PC-9 (cell line): ENCODE measurements around the gene FGF21. TPM values are rescaled to one million over a fixed set of nuclear protein-coding genes. Genes with fewer than 3 reads are reported as not detected.

ENCODE experiments used
- BruUV-seq: library from RNA; stranded (reverse); fragments of 400-500 nt; replicated peaks from 2 replicates; lab custom pipeline; 2021; lab: Mats Ljungman, UMichigan
- CTCF ChIA-PET: fragments of 300-600 bp; sonication (Branson Sonifier 250); formaldehyde crosslinking; loops from one replicate; lab custom pipeline; 2022; ENCODE audit warnings: antibody characterized with exemption; lab: Charles Lee
- POLR2A ChIA-PET: fragments of 300-600 bp; sonication (Branson Sonifier 250); formaldehyde crosslinking; loops from one replicate; lab custom pipeline; 2022; ENCODE audit warnings: antibody characterized with exemption; ENCODE audit not compliant: unreplicated experiment; lab: Charles Lee
- DNase-seq, 2 experiments: peaks; one replicate each; pipeline versions ENCODE4 v3.0.0 to v3.0.0-alpha.2; 2015 to 2022; ENCODE audit warnings: mixed read lengths in 1 of 2
- H2AFZ ChIP-seq: fragments of 200-600 bp; sonication (generic); 2 replicates; pipeline ENCODE4 v1.8.1; 2017; ENCODE audit warnings: antibody characterized with exemption
- H3F3A ChIP-seq: fragments of 200-600 bp; sonication (generic); 2 replicates; pipeline ENCODE4 v1.8.1; 2017; ENCODE audit warnings: antibody characterized with exemption, mild to moderate bottlenecking, low read depth; ENCODE audit not compliant: insufficient read depth
- H3K27ac ChIP-seq: fragments of 200-600 bp; sonication (generic); 2 replicates; pipeline ENCODE4 v1.6.1; 2016; ENCODE audit warnings: mixed run types
- H3K27me3 ChIP-seq: fragments of 200-600 bp; sonication (generic); 2 replicates; pipeline ENCODE4 v1.6.1; 2016; ENCODE audit warnings: low read depth, mixed run types; ENCODE audit not compliant: insufficient read depth
- H3K36me3 ChIP-seq: fragments of 200-600 bp; sonication (generic); 2 replicates; pipeline ENCODE4 v1.6.1; 2016; ENCODE audit warnings: low read depth, mixed run types
- H3K4me1 ChIP-seq: fragments of 200-600 bp; sonication (generic); replicated peaks from 2 replicates; pipeline ENCODE4 v1.6.1; 2016; ENCODE audit warnings: mixed run types; ENCODE audit not compliant: insufficient read depth
- H3K4me2 ChIP-seq: fragments of 200-600 bp; sonication (generic); 2 replicates; pipeline ENCODE4 v1.6.1; 2017; ENCODE audit warnings: mixed run types
- H3K4me3 ChIP-seq: fragments of 200-600 bp; sonication (generic); 2 replicates; pipeline ENCODE4 v1.6.1; 2016; ENCODE audit warnings: mixed run types
- H3K79me2 ChIP-seq: fragments of 200-600 bp; sonication (generic); 2 replicates; pipeline ENCODE4 v1.6.1; 2017; ENCODE audit warnings: low read depth, mixed run types
- H3K9me2 ChIP-seq: fragments of 200-600 bp; sonication (generic); 2 replicates; pipeline ENCODE4 v1.8.1; 2017; ENCODE audit warnings: mild to moderate bottlenecking; ENCODE audit not compliant: insufficient read depth
- H3K9me3 ChIP-seq: fragments of 200-600 bp; sonication (generic); 2 replicates; pipeline ENCODE4 v1.8.1; 2016; ENCODE audit warnings: low read depth; ENCODE audit not compliant: insufficient read depth
- H4K20me1 ChIP-seq: fragments of 200-600 bp; sonication (generic); 2 replicates; pipeline ENCODE4 v1.8.1; 2017; ENCODE audit not compliant: insufficient read depth
- EZH2 ChIP-seq: fragments of 200-600 bp; sonication (generic); IDR thresholded peaks from 2 replicates; pipeline ENCODE4 v1.8.0; 2017; ENCODE audit warnings: antibody characterized with exemption, low read depth
- intact Hi-C: fragments of 100-400 bp; cut with micrococcal nuclease; formaldehyde crosslinking; loops from one replicate; pipeline ENCODE4 v1.10.0; 2022; ENCODE audit not compliant: unreplicated experiment
- total RNA-seq: library from RNA; stranded (reverse); gene quantifications from 2 replicates; pipeline ENCODE4 v1.2.3, GENCODE V29; 2021
- TF ChIP-seq, protein P1 (sequence below): fragments of 200-600 bp; sonication (generic); conservative IDR thresholded peaks from 2 replicates; pipeline ENCODE4 v1.6.1; 2017; ENCODE audit warnings: mixed run types, antibody characterized with exemption, mild to moderate bottlenecking, moderate library complexity

Gene FGF21
- total RNA-seq, 1 experiment from 2014 or later: 0.41 TPM

DNA sequence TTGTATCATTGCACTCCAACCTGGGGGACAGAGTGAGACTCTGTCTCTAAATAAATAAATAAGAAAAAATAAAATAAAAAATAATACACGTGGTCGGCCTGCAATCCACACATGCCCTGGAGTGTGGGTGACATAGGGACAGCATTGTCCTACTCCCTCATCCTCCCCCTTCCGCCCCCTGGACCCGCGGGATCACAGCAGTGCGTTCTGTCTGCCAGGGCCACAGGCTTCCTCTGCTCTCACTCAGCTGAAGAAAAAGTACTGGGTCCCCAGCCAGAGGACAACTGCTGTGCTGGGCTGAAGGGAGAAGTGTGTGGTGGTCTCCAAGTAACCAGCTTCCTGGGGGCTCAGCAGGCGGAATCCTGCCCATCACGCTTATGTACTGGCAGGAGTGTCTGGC lies 49.2 kb downstream of the FGF21 start:
- no peaks in the 10 kb centered on the region for H3K36me3 ChIP-seq
- H3K4me2 ChIP-seq: no peak overlapping the region
- TF ChIP-seq, protein P1, sequence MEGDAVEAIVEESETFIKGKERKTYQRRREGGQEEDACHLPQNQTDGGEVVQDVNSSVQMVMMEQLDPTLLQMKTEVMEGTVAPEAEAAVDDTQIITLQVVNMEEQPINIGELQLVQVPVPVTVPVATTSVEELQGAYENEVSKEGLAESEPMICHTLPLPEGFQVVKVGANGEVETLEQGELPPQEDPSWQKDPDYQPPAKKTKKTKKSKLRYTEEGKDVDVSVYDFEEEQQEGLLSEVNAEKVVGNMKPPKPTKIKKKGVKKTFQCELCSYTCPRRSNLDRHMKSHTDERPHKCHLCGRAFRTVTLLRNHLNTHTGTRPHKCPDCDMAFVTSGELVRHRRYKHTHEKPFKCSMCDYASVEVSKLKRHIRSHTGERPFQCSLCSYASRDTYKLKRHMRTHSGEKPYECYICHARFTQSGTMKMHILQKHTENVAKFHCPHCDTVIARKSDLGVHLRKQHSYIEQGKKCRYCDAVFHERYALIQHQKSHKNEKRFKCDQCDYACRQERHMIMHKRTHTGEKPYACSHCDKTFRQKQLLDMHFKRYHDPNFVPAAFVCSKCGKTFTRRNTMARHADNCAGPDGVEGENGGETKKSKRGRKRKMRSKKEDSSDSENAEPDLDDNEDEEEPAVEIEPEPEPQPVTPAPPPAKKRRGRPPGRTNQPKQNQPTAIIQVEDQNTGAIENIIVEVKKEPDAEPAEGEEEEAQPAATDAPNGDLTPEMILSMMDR: no peak
- no peak for TF ChIP-seq EZH2
- H4K20me1 ChIP-seq: no peaks in the 10 kb centered on the region
- no peaks in the 10 kb centered on the region for H3K27me3 ChIP-seq
- H3K9me2 ChIP-seq: no peaks in the 10 kb centered on the region
- ChIA-PET CTCF (interaction anchor here (0.6 kb wide), 1 partner anchor 9 kb away, joined by 3 read pairs; no protein-coding TSS in a partner anchor), POLR2A (no interaction called here)
- H3K79me2 ChIP-seq: no peaks in the 10 kb centered on the region
- no peak overlapping the region for H3K27ac ChIP-seq
- peaks cover 47% of the 10 kb centered on the region for H3F3A ChIP-seq
- no TSS peak for BruUV-seq
- no peak for DNase-seq
- H2AFZ ChIP-seq: no peak overlapping the region
- no peaks in the 10 kb centered on the region for H3K9me3 ChIP-seq
- peaks cover 25% of the 10 kb centered on the region for H3K4me1 ChIP-seq
- intact Hi-C loops: no loop called here
- H3K4me3 ChIP-seq: no peak overlapping the region

DNA sequence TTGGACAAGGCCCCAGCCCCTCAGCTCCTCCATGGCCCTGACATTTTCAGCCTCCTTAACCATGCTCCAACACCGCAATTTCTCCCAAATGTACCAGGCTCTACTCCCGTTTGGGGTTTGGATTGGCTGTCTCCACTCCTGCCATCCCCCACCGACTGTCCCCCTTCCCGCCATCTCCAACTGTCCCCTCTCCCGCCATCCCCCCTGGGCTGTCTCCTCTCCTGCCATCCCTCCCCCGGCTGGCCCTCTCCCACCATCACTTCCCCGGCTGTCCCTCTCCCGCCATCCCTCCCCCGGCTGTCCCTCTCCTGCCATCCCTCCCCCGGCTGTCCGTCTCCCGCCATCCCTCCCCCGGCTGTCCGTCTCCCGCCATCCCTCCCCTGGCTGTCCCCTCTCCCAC lies 50.1 kb downstream of the FGF21 start:
- Histone ChIP-seq H3K36me3 (no peaks in the 10 kb centered on the region), H4K20me1 (no peaks in the 10 kb centered on the region), H3K9me2 (no peaks in the 10 kb centered on the region), H3K4me2 (no peak overlapping the region), H2AFZ (no peak overlapping the region), H3K4me3 (no peak overlapping the region), H3K9me3 (no peaks in the 10 kb centered on the region), H3K4me1 (peaks cover 33% of the 10 kb centered on the region), H3K79me2 (no peaks in the 10 kb centered on the region), H3F3A (peaks cover 56% of the 10 kb centered on the region), H3K27me3 (no peaks in the 10 kb centered on the region), H3K27ac (no peak overlapping the region)
- no TSS peak for BruUV-seq
- intact Hi-C loops: no loop called here
- TF ChIP-seq EZH2: no peak
- TF ChIP-seq, protein P1: no peak
- POLR2A ChIA-PET: no interaction called here
- no peak for DNase-seq
- CTCF ChIA-PET: no interaction called here

DNA sequence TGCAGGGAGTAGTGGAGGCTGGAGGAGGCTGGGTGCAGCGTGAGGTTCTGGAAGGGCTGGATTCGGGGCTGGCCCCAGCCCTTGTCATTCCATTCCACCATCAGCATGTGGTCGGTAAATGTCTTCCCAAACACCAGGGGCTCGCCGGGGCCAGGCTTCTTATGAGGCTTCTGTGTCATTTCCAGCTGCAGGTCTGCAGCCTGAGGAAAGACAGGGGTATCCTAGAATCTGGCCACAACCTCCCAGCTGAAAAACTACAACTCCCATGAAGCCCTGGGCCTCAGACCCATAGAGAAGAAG lies 51.1 kb downstream of the FGF21 start:
- Histone ChIP-seq H3K9me3 (no peaks in the 10 kb centered on the region), H3K4me1 (peaks cover 30% of the 10 kb centered on the region), H2AFZ (no peak overlapping the region), H3K27ac (no peak overlapping the region), H3K4me3 (no peak overlapping the region), H3K79me2 (no peaks in the 10 kb centered on the region), H3K4me2 (no peak overlapping the region), H3F3A (peaks cover 65% of the 10 kb centered on the region), H3K36me3 (no peaks in the 10 kb centered on the region), H4K20me1 (no peaks in the 10 kb centered on the region), H3K9me2 (no peaks in the 10 kb centered on the region), H3K27me3 (no peaks in the 10 kb centered on the region)
- no peak for DNase-seq
- POLR2A ChIA-PET: interaction anchor here (0.7 kb wide), 1 partner anchor 10 kb away, joined by 3 read pairs; no protein-coding TSS in a partner anchor
- CTCF ChIA-PET: interaction anchor here (0.6 kb wide), 1 partner anchor 258 kb away, joined by 5 read pairs; the partner anchor contains the start of gene NTF4
- no peak for TF ChIP-seq EZH2
- TF ChIP-seq, protein P1: no peak
- intact Hi-C loops: no loop called here
- BruUV-seq: no TSS peak
